Naive thymus-derived CD4-positive, alpha-beta T cell (primary cell): Measurements from ENCODE around the gene DCXR. TPM values are rescaled to one million over a fixed set of nuclear protein-coding genes. Genes with fewer than 3 reads are reported as not detected.

Source experiments
- ATAC-seq: fragments of 150-1000 bp; cut with Tn5 transposase; 2 replicates; pipeline ENCODE4 v1.10.0; 2021; ENCODE audit warnings: mild to moderate bottlenecking, moderate library complexity
- CTCF ChIA-PET: fragments of 350-600 bp; sonication (Branson Sonifier 250); formaldehyde crosslinking; loops from one replicate; lab custom pipeline; 2021; ENCODE audit warnings: antibody characterized with exemption; lab: Charles Lee
- POLR2A ChIA-PET: fragments of 350-600 bp; sonication (Branson Sonifier 250); formaldehyde crosslinking; loops from one replicate; lab custom pipeline; 2021; ENCODE audit warnings: antibody characterized with exemption, inconsistent platforms; lab: Charles Lee
- DNase-seq, 9 donors: peaks; one replicate each; pipeline versions ENCODE4 v3.0.0 to v3.0.0-alpha.2; 2020 to 2022; ENCODE audit warnings: mixed read lengths in 1 of 9
- H3K27ac ChIP-seq: one replicate; pipeline ENCODE4 v1.7.0; 2013; ENCODE audit warnings: mild to moderate bottlenecking, low read depth, low read length, moderate library complexity
- H3K27me3 ChIP-seq, 2 donors: one replicate each; pipeline ENCODE4 v1.7.0; 2013; ENCODE audit warnings: low read length in 2 of 2, mild to moderate bottlenecking in 2 of 2, moderate library complexity in 2 of 2; ENCODE audit not compliant: control insufficient read depth in 2 of 2, insufficient read depth in 2 of 2
- H3K36me3 ChIP-seq, 3 experiments: 1 replicate in 2 of 3; 2 replicates in 1 of 3; pipeline ENCODE4 v1.7.0; 2013; ENCODE audit warnings: low read length in 3 of 3, mild to moderate bottlenecking in 3 of 3, moderate library complexity in 1 of 3; ENCODE audit not compliant: insufficient read depth in 3 of 3, control insufficient read depth in 2 of 3
- H3K4me1 ChIP-seq, 2 donors: one replicate each; pipeline ENCODE4 v1.7.0; 2013; ENCODE audit warnings: low read length in 2 of 2, mild to moderate bottlenecking in 2 of 2, moderate library complexity in 1 of 2; ENCODE audit not compliant: control insufficient read depth in 2 of 2, insufficient read depth in 2 of 2
- H3K4me3 ChIP-seq: 2 replicates; pipeline ENCODE4 v1.7.0; 2013; ENCODE audit warnings: mild to moderate bottlenecking, low read length
- H3K9me3 ChIP-seq, 3 experiments: 1 replicate in 2 of 3; 2 replicates in 1 of 3; pipeline ENCODE4 v1.7.0; 2013; ENCODE audit warnings: low read length in 3 of 3; ENCODE audit not compliant: control insufficient read depth in 2 of 3
- H3K27ac Mint-ChIP-seq, 9 donors: one replicate each; pipeline ENCODE4 v1.8.0; 2020 to 2022; ENCODE audit warnings: mixed read lengths in 9 of 9, mild to moderate bottlenecking in 8 of 9, moderate library complexity in 5 of 9, inconsistent platforms in 2 of 9
- H3K27me3 Mint-ChIP-seq, 5 donors: one replicate each; pipeline ENCODE4 v1.8.0; 2021 to 2022; ENCODE audit warnings: mixed read lengths in 5 of 5, mild to moderate bottlenecking in 1 of 5
- H3K36me3 Mint-ChIP-seq, 5 donors: one replicate each; pipeline ENCODE4 v1.8.0; 2020 to 2022; ENCODE audit warnings: mixed read lengths in 5 of 5, mild to moderate bottlenecking in 3 of 5, inconsistent platforms in 1 of 5
- H3K4me1 Mint-ChIP-seq, 7 donors: one replicate each; pipeline ENCODE4 v1.8.0; 2020 to 2022; ENCODE audit warnings: mixed read lengths in 7 of 7, mild to moderate bottlenecking in 3 of 7, inconsistent platforms in 1 of 7
- H3K4me3 Mint-ChIP-seq, 10 donors: one replicate each; pipeline ENCODE4 v1.8.0; 2020 to 2022; ENCODE audit warnings: mild to moderate bottlenecking in 10 of 10, mixed read lengths in 10 of 10, moderate library complexity in 6 of 10, inconsistent platforms in 2 of 10
- H3K9me3 Mint-ChIP-seq, 11 donors: one replicate each; pipeline ENCODE4 v1.8.0; 2020 to 2022; ENCODE audit warnings: mixed read lengths in 11 of 11, mild to moderate bottlenecking in 4 of 11, inconsistent platforms in 1 of 11, moderate library complexity in 1 of 11
- intact Hi-C, 2 donors: fragments of 100-400 bp; cut with micrococcal nuclease; formaldehyde crosslinking; loops; one replicate each; pipeline ENCODE4 v1.15.1; 2023
- polyA plus RNA-seq, 2 donors: library from polyadenylated mRNA; unstranded; fragments of 300-500 nt; fragmentation: Illumina TruSeq; gene quantifications; one replicate each; pipeline ENCODE4 v1.2.3, GENCODE V29; 2021
- total RNA-seq, 6 experiments: library from RNA in 5 of 6; stranded (reverse) in 5 of 6; gene quantifications; 1 replicate in 5 of 6; 2 replicates in 1 of 6; pipeline ENCODE4 v1.2.3 and lab custom pipeline; 2021 to 2026

Gene DCXR
- total and polyA plus RNA-seq, 7 experiments from 2014 or later: 63.0 to 228 (median 98.4) TPM

DNA sequence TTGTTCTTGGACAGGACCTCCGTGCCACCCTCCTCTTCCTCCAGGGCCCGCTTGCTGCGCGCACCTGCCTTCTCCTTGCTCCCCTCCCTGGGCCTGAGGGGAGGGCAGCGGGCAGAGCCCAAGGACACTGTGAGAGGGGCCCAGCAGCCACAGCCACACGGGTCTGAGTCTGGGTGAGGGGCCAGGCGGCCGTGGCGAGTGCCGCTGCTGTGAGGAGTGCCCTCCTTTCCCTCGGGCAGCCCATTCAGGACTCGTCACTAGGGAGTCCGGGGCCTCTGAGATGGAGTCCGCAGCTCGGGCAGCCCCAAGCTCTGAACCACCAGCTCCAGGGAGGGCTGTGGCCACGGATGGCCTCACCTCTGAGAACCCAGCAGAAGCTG lies 22.5 kb upstream of the DCXR start:
- no peak for DNase-seq
- H3K36me3 ChIP-seq: peaks cover 0 to 88% (median 18%) of the 10 kb centered on the region in 3 experiments
- intact Hi-C loops: no loop called here
- H3K4me3 Mint-ChIP-seq: no peak overlapping the region
- no peaks in the 10 kb centered on the region for H3K27me3 Mint-ChIP-seq
- ATAC-seq: no peak
- no peaks in the 10 kb centered on the region for H3K9me3 ChIP-seq
- peaks cover 0 to 18% of the 10 kb centered on the region in 2 donors for H3K4me1 ChIP-seq
- POLR2A ChIA-PET: interaction anchor here (0.6 kb wide), 2 partner anchors 8 to 1119 kb away, joined by 3 read pairs; no protein-coding TSS in a partner anchor
- H3K27ac ChIP-seq: no peak overlapping the region
- CTCF ChIA-PET: no interaction called here
- peaks cover 0 to 9% (median 0%) of the 10 kb centered on the region in 5 donors for H3K36me3 Mint-ChIP-seq
- no peak overlapping the region for H3K4me3 ChIP-seq
- H3K27me3 ChIP-seq: no peaks in the 10 kb centered on the region
- no peaks in the 10 kb centered on the region for H3K9me3 Mint-ChIP-seq
- H3K4me1 Mint-ChIP-seq: peaks cover 0 to 9% (median 5%) of the 10 kb centered on the region in 7 donors
- peak overlapping the region in 2 of 9 donors; percentile 36 to 54 for H3K27ac Mint-ChIP-seq

GRCh38 chr17:82059272-82060000 lies 21.9 kb upstream of the DCXR start:
- H3K9me3 ChIP-seq: no peaks in the 10 kb centered on the region
- Mint-ChIP-seq H3K4me1 (peaks cover 0 to 6% (median 4%) of the 10 kb centered on the region in 7 donors), H3K4me3 (no peak overlapping the region), H3K27ac (peak overlapping the region in 1 of 9 donors; percentile 25), H3K9me3 (no peaks in the 10 kb centered on the region), H3K36me3 (peaks cover 0 to 9% (median 0%) of the 10 kb centered on the region in 5 donors), H3K27me3 (no peaks in the 10 kb centered on the region)
- peaks cover 0 to 13% of the 10 kb centered on the region in 2 donors for H3K4me1 ChIP-seq
- no peaks in the 10 kb centered on the region for H3K27me3 ChIP-seq
- ChIA-PET CTCF (no interaction called here), POLR2A (interaction anchor here (0.6 kb wide), 1 partner anchor 7 kb away, joined by 3 read pairs; no protein-coding TSS in a partner anchor)
- no peak overlapping the region for H3K4me3 ChIP-seq
- no peak overlapping the region for H3K27ac ChIP-seq
- ATAC-seq (no peak), DNase-seq (no peak)
- intact Hi-C loops: no loop called here
- peaks cover 0 to 94% (median 18%) of the 10 kb centered on the region in 3 experiments for H3K36me3 ChIP-seq

GRCh38 chr17:82058855-82059249 lies 21.4 kb upstream of the DCXR start:
- Histone ChIP-seq H3K4me3 (no peak overlapping the region), H3K9me3 (no peaks in the 10 kb centered on the region), H3K36me3 (peaks cover 0 to 96% (median 19%) of the 10 kb centered on the region in 3 experiments), H3K27ac (no peak overlapping the region), H3K4me1 (peaks cover 0 to 11% of the 10 kb centered on the region in 2 donors), H3K27me3 (no peaks in the 10 kb centered on the region)
- intact Hi-C loops: no loop called here
- H3K9me3 Mint-ChIP-seq: no peaks in the 10 kb centered on the region
- ChIA-PET CTCF (no interaction called here), POLR2A (no interaction called here)
- H3K4me1 Mint-ChIP-seq: peaks cover 0 to under 1% (median 0%) of the 10 kb centered on the region in 7 donors
- DNase-seq: no peak
- peaks cover 0 to 9% (median 0%) of the 10 kb centered on the region in 5 donors for H3K36me3 Mint-ChIP-seq
- H3K4me3 Mint-ChIP-seq: no peak overlapping the region
- no peak for ATAC-seq
- H3K27ac Mint-ChIP-seq: no peak overlapping the region
- H3K27me3 Mint-ChIP-seq: no peaks in the 10 kb centered on the region

- Histone ChIP-seq H3K9me3 (no peaks in the 10 kb centered on the region), H3K36me3 (peaks cover 0 to 93% (median 16%) of the 10 kb centered on the region in 3 experiments), H3K4me1 (peaks cover 1 to 11% of the 10 kb centered on the region in 2 donors), H3K4me3 (no peak overlapping the region), H3K27ac (no peak overlapping the region), H3K27me3 (no peaks in the 10 kb centered on the region)
- Mint-ChIP-seq H3K27me3 (no peaks in the 10 kb centered on the region), H3K4me3 (no peak overlapping the region), H3K9me3 (no peaks in the 10 kb centered on the region), H3K36me3 (peaks cover 0 to 9% (median 0%) of the 10 kb centered on the region in 5 donors), H3K27ac (no peak overlapping the region), H3K4me1 (peaks cover 0 to 6% (median 0%) of the 10 kb centered on the region in 7 donors)
- ChIA-PET CTCF (no interaction called here), POLR2A (no interaction called here)
- ATAC-seq (no peak), DNase-seq (no peak)
- intact Hi-C loops: no loop called here
Measured at GRCh38 chr17:82058230-82058854, 20.8 kb upstream of the DCXR start.

GRCh38 chr17:82056729-82057621 lies 19.5 kb upstream of the DCXR start:
- Histone ChIP-seq H3K36me3 (peaks cover 0 to 81% (median 16%) of the 10 kb centered on the region in 3 experiments), H3K4me3 (no peak overlapping the region), H3K4me1 (peaks cover 13 to 21% of the 10 kb centered on the region in 2 donors), H3K27me3 (no peaks in the 10 kb centered on the region), H3K9me3 (no peaks in the 10 kb centered on the region), H3K27ac (no peak overlapping the region)
- ChIA-PET CTCF (no interaction called here), POLR2A (interaction anchor here (1.1 kb wide), 1 partner anchor 21 kb away, joined by 3 read pairs; no protein-coding TSS in a partner anchor)
- H3K4me1 Mint-ChIP-seq: peaks cover 0 to 15% (median 4%) of the 10 kb centered on the region in 7 donors
- no peaks in the 10 kb centered on the region for H3K27me3 Mint-ChIP-seq
- peaks cover 0 to 9% (median 0%) of the 10 kb centered on the region in 5 donors for H3K36me3 Mint-ChIP-seq
- DNase-seq (no peak), ATAC-seq (no peak)
- H3K4me3 Mint-ChIP-seq: no peak overlapping the region
- intact Hi-C loops: no loop called here
- H3K27ac Mint-ChIP-seq: no peak overlapping the region
- H3K9me3 Mint-ChIP-seq: no peaks in the 10 kb centered on the region
